Stimulated activated CD4-positive, alpha-beta T cell treated with anti-CD3 and anti-CD28 coated beads, Interleukin-15, amount 100 ng/mL, for 24 hours (primary cell): ENCODE measurements around the gene PCED1B.

Experiments used
- DNase-seq: peaks from one replicate; pipeline ENCODE4 v3.0.0-alpha.2; 2020

PCED1B gene

GRCh38 chr12:47067771-47068431 lies 11.5 kb upstream of the PCED1B start:
- no peak for DNase-seq

- no peak for DNase-seq
Measured at GRCh38 chr12:47068539-47068938, 10.9 kb upstream of the PCED1B start.

GRCh38 chr12:47070310-47070709 lies 9.1 kb upstream of the PCED1B start:
- DNase-seq, result no peak

GRCh38 chr12:47071241-47071852 lies 8.1 kb upstream of the PCED1B start:
- no peak for DNase-seq

- no peak for DNase-seq
Measured at GRCh38 chr12:47073951-47074350, 5.5 kb upstream of the PCED1B start.

- no peak for DNase-seq
Measured at GRCh38 chr12:47074757-47075156, 4.7 kb upstream of the PCED1B start.

- DNase-seq, result no peak
Measured at GRCh38 chr12:47075192-47076084, 4.0 kb upstream of the PCED1B start.

- no peak for DNase-seq
Measured at GRCh38 chr12:47077206-47078085, 2.0 kb upstream of the PCED1B start.

GRCh38 chr12:47078086-47078395 lies 1.4 kb upstream of the PCED1B start:
- DNase-seq, result no peak

- peak; percentile 59 for DNase-seq
Measured at GRCh38 chr12:47078733-47079467, 521 bp upstream of the PCED1B start.

GRCh38 chr12:47079981-47080724 lies 732 bp downstream of the PCED1B start:
- peak; percentile 55 for DNase-seq

GRCh38 chr12:47080725-47081502 lies 1.5 kb downstream of the PCED1B start:
- peak; percentile 80 for DNase-seq

- no peak for DNase-seq
Measured at GRCh38 chr12:47082283-47082682, 2.9 kb downstream of the PCED1B start.

GRCh38 chr12:47082796-47083621 lies 3.6 kb downstream of the PCED1B start:
- no peak for DNase-seq

- no peak for DNase-seq
Measured at GRCh38 chr12:47084172-47084571, 4.8 kb downstream of the PCED1B start.

GRCh38 chr12:47085815-47086252 lies 6.4 kb downstream of the PCED1B start:
- peak; percentile 44 for DNase-seq

GRCh38 chr12:47087088-47087688 lies 7.8 kb downstream of the PCED1B start:
- no peak for DNase-seq

- DNase-seq, result no peak
Measured at GRCh38 chr12:47088021-47088944, 8.9 kb downstream of the PCED1B start.
